ENCODE results near the gene ADH6. TPM values are rescaled to one million over a fixed set of nuclear protein-coding genes. Genes with fewer than 3 reads are reported as not detected.

Gene ADH6
- total RNA-seq, 2 donors from 2014 or later, result 17.6 to 24.5 TPM

- no peak overlapping the region for H3K9ac ChIP-seq (ENCODE audit: low read depth in 2 of 2, low read length in 2 of 2)
- DNase-seq, result no peak
- no peak overlapping the region for H3K4me3 ChIP-seq
- H3K27me3 ChIP-seq, result no peaks in the 10 kb centered on the region
- intact Hi-C loops (cut with DNase I), result no loop called here
- TF ChIP-seq CTCF (IDR thresholded peaks at IDR 0.05), result no peak
- no peaks in the 10 kb centered on the region for H3K36me3 ChIP-seq
- no peaks in the 10 kb centered on the region for H3K4me1 ChIP-seq
- no peak overlapping the region for H3K27ac ChIP-seq
- H3K9me3 ChIP-seq, result no peaks in the 10 kb centered on the region
Observed at GRCh38 chr4:99157478-99157935, 61.5 kb downstream of the ADH6 start.

DNA sequence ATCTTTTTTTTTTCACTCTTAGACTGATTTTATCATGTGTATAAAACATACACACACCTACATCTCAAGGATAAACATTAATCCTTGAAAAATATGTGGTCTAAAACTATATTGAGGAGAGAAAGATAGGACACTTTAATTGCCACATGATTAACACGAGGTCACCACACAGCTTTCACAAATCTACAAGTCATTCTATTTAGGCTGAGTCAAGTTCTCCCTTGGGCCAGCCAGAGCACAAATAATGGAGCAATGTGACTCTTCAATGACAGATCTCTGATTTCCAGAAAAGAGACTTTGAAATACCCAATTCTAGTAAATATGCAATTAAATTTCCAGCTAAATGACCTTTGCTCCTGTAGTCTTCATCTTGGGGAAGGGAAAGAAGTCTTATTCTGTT lies 62.1 kb downstream of the ADH6 start:
- no peak overlapping the region for H3K9ac ChIP-seq (ENCODE audit: low read depth in 2 of 2, low read length in 2 of 2)
- DNase-seq, result no peak
- no peaks in the 10 kb centered on the region for H3K27me3 ChIP-seq
- H3K4me3 ChIP-seq, result no peak overlapping the region
- no peak overlapping the region for H3K27ac ChIP-seq
- no peaks in the 10 kb centered on the region for H3K36me3 ChIP-seq
- TF ChIP-seq CTCF (IDR thresholded peaks at IDR 0.05), result no peak
- no peaks in the 10 kb centered on the region for H3K4me1 ChIP-seq
- no peaks in the 10 kb centered on the region for H3K9me3 ChIP-seq
- intact Hi-C loops (cut with DNase I), result no loop called here

DNA sequence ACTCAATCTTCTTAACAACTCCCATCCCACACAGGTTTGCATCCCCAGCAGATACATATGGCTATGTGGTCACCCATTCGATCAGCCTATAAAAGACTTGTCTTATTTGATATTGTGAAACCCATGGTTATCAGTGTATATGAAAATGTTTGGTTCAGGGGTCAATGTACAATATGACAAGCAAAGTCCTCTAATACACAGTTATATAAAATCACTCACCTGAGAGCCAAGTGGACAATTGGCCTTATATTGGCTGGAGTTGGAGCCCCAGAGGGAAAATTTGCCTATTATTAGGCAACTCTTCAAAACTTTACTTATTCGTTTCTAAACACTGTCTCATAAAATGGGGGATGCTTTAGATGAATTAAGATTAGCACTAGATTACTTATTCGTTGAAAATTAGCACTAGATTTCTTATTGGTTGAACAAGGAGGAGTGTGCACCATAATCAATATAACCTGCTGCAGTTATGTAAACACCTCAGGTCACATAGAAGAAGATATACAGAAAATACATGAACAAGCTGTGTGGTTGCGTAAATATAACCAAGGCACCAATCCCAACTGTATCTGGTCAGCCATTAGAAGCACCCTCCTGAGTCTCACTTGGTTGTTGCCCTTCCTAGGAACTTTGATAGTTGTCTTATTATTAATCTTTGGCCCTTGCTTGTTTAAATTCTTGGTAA lies 64.2 kb downstream of the ADH6 start:
- Histone ChIP-seq H3K4me1 (no peaks in the 10 kb centered on the region), H3K4me3 (no peak overlapping the region), H3K27ac (no peak overlapping the region), H3K9me3 (no peaks in the 10 kb centered on the region), H3K36me3 (no peaks in the 10 kb centered on the region), H3K9ac (ENCODE audit: low read depth in 2 of 2, low read length in 2 of 2) (no peak overlapping the region), H3K27me3 (no peaks in the 10 kb centered on the region)
- intact Hi-C loops (cut with DNase I), result no loop called here
- no peak for TF ChIP-seq CTCF (IDR thresholded peaks at IDR 0.05)
- no peak for DNase-seq

Other genes with a start within 250 kb of the ADH6 start
- gene METAP1, start 223.5 kb downstream of the ADH6 start, total RNA-seq, result 10 to 100 TPM; 66.2 to 69.3 TPM
- gene ADH5, start 130.5 kb downstream of the ADH6 start, total RNA-seq, result 100 to 1,000 TPM; 165 to 240 TPM
- gene ADH4, start 74.9 kb downstream of the ADH6 start, total RNA-seq, result 1 to 10 TPM in 1 of 2 donors, under 1 TPM in 1; 0.82 to 1.5 TPM
- gene ADH1A, start 71.7 kb upstream of the ADH6 start, total RNA-seq, result under 1 TPM; 0.16 to 0.17 TPM
- 10 to 100 TPM; 46.1 to 62.3 TPM for gene ADH1B, start 102.2 kb upstream of the ADH6 start, total RNA-seq
- gene ADH1C, start 133.5 kb upstream of the ADH6 start, total RNA-seq, result 100 to 1,000 TPM; 140 to 240 TPM
- gene ADH7, start 216.1 kb upstream of the ADH6 start, total RNA-seq, result not detected